Inflammatory macrophage treated with lipopolysaccharide for 1 hour (primary cell): ENCODE measurements around the gene PNPLA7.
"Not testable (repeated sequence)": the region's sequence is repeated elsewhere in the genome, so short reads cannot be mapped to it uniquely, and the experiment has no call there.

Experiments
- DNase-seq, 2 donors: peaks; one replicate each; pipeline ENCODE4 v3.0.0-alpha.2; 2020 to 2022

PNPLA7 gene

DNA sequence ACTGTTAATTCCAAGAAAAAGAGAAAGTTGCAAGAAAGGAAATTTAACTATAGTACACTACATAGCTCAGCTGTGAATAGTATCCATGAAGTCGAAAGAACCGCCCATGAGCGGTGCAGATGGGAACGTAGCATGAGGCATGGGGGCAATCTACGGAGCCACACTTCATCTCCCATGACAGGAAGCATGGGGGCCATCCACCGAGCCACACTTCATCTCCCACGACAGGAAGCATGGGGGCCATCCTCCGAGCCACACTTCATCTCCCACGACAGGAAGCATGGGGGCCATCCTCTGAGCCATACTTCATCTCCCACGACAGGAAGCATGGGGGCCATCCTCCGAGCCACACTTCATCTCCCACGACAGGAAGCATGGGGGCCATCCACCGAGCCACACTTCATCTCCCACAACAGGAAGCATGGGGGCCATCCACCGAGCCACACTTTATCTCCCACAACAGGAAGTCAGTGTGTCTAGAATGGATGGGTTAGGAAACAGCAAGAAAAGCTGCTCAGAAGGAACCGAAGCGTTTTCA, 13.5 kb downstream of the PNPLA7 start:
- DNase-seq, result peak in 1 of 2 donors; percentile 7

- no peak for DNase-seq
Observed at GRCh38 chr9:137535120-137535428, 15.1 kb downstream of the PNPLA7 start.

DNA sequence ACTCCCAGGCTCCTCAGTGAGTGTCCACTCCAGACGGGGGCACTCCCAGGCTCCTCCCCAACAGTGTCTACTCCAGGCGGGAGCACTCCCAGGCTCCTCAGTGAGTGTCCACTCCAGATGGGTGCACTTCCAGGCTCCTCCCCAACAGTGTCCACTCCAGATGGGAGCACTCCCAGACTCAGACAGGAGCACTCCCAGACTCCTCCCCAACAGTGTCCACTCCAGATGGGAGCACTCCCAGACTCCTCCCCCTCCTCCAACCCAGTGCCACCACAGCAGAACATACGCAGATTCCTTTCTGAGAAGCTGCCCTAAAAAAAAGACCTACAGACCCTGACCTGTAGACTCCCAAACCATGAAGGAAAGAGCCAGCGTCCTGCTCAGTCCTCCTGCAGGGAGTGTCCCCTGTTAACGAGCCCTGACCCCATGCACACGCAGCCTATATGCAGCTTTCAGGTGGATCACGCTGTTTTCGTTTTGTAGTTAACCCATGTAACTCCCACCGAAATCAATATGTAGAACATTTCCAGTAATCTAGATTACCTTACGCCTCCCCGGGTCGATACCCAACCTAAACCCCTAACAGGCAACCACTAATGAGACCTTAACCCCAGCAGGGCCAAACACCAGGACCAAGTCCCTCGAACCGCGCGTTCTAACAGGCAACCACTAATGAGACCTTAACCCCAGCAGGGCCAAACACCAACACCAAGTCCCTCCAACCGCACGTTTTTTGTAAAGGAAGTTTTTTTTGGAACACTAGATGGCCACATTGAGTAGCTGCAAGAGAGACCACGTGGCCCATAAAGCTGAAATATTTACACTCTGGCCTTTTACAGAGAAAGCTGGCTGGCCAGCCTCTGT, 15.7 kb downstream of the PNPLA7 start:
- DNase-seq, result peak; percentile 46 to 70

- DNase-seq, result not testable (repeated sequence)
Observed at GRCh38 chr9:137532891-137533468, 17.2 kb downstream of the PNPLA7 start.

GRCh38 chr9:137531099-137531765, 19.0 kb downstream of the PNPLA7 start:
- DNase-seq, result no peak

DNA sequence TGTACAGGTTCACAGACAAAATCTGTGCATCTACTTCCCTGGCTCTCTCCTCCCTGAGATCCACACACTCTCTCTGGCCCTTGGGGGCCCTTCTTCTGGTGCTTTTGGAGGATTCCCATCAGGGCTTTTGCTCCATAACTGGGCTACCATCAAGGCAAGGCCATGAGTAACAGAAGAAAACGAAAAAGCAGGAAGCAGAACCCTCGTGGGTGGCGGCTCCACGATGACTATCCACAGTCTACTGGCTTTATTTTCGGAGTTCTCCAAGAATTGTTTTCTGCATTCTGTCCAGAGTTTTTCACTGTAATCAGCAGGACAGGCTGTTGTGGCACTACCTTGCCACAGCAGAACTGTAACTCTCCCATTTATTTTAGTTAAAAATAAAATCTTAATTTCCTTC, 19.9 kb downstream of the PNPLA7 start:
- peak; percentile 29 to 33 for DNase-seq

DNA sequence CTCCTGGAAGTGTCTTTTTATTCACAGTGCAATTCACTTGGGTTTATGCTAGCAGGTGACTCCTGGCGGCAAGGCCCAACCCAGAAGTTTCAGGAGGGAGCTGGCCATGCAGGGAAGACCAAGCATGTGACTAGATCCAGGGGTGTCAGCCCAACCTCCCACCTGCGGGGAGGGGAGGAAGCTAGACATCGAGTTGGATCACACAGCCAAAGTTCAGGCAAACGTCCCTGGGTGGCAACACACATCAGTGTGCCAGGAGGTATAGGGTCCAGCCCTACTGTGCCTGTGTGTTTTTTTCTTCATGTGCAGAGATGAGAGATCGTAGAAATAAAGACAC, 25.3 kb downstream of the PNPLA7 start:
- DNase-seq, result no peak

DNA sequence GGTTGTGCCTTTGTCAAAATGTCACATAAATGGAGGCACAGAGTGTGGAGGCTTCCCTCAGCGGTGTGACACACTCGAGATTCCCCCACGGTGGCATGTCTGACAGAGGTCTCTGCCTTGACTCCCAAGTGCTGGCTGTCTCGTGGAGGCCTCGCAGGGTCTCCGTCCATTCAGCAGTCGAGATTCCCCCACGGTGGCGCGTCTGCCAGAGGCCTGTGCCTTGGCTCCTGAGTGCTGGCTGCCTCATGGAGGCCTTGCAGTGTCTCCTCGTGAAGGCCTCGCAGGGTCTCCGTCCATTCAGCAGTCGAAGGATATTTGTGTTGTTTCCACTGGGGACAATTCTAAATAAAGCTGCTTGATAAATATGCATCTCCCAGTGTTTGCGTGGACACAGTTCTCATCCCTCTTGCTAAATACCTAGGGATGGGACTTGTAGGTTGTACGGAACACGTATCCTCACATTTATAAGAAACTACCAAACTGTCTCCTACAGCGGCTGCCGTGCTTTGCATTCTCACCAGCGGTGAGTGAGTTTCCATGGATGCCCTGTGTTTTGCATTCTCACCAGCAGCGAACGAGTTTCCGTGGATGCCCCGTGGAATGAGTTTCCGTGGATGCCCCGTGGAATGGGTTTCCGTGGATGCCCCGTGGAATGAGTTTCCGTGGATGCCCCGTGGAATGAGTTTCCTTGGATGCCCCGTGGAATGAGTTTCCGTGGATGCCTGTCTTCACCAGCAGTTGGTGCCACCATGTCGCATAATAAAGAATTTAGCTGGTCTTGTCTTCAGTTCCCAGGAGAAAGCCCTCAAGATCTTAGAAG, 25.8 kb downstream of the PNPLA7 start:
- no peak for DNase-seq

GRCh38 chr9:137522746-137523455, 27.3 kb downstream of the PNPLA7 start:
- DNase-seq, result no peak

- no peak for DNase-seq
Observed at GRCh38 chr9:137521405-137521985, 28.7 kb downstream of the PNPLA7 start.

DNA sequence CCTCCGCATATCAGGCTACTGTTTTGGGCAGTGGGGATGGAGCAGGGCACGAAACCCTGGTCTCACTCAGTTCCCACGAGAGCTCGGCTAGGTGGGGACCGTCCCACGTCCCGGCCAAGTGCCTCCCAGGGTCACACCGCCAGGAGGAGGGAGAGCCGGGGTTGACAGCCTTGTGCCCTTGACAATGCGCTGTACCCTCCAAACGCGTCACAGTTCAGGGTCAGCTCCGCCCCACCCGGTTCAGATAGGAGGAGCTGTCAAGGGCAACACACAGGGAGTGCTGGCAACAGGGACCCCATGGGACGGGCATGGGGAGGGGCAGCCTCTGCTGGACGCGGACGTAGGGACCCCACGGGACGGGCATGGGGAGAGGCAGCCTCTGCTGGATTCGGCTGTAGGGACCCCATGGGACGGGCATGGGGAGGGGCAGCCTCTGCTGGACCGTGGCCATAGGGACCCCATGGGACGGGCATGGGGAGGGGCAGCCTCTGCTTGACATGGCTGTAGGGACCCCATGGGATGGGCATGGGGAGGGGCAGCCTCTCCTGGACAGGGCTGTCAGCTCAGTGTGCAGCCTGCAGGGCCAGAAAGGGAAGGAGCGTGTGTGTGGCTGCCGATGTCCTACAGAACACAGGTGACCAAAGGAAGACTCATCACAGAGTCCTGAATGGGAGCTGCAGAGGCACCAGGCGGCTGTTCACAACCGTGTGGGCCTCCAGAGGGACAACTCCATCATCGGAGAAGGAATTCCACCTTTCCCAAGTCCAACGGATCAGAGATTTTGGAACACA, 29.4 kb downstream of the PNPLA7 start:
- DNase-seq, result no peak

DNA sequence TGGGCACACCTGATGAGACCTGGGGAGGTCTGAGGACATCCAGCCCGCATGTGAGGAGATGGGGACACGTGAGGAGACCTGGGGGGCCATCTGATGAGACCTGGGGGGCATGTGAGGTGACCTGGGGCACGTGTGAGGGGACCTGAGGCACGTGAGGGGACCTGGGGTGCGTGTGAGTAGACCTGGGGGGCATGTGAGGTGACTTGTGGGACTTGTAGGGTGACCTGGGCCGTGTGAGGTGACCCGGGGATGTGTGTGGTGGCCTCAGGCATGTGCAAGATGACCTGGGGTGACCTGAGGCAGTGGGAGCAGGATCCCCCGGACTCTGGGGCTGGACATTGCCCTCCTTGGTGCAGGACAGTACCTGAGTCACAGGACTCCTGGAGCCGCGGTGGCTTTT, 30.6 kb downstream of the PNPLA7 start:
- DNase-seq, result no peak

- not testable (repeated sequence) for DNase-seq
Observed at GRCh38 chr9:137518661-137519459, 31.3 kb downstream of the PNPLA7 start.

- DNase-seq, result no peak
Observed at GRCh38 chr9:137516144-137516917, 33.9 kb downstream of the PNPLA7 start.

DNA sequence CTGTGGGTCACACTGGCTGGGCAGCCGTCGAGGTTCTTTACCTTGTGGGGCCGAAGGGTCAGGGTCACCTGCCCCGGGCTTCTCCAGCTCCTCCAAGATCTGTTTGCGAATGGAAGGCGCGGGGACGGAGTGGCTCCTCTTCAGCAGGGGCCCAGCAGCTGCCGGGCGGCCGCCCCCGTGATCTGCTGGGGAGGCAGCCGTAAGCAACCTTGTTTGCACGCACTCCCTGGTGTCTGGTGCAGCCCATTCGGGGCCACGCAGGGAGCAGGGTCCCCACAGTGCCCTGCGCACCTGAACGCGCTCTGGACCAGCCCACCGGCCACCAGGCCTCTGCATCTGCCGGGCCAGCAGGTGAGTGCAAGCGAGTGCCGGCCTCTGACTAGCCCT, 34.9 kb downstream of the PNPLA7 start:
- no peak for DNase-seq

DNA sequence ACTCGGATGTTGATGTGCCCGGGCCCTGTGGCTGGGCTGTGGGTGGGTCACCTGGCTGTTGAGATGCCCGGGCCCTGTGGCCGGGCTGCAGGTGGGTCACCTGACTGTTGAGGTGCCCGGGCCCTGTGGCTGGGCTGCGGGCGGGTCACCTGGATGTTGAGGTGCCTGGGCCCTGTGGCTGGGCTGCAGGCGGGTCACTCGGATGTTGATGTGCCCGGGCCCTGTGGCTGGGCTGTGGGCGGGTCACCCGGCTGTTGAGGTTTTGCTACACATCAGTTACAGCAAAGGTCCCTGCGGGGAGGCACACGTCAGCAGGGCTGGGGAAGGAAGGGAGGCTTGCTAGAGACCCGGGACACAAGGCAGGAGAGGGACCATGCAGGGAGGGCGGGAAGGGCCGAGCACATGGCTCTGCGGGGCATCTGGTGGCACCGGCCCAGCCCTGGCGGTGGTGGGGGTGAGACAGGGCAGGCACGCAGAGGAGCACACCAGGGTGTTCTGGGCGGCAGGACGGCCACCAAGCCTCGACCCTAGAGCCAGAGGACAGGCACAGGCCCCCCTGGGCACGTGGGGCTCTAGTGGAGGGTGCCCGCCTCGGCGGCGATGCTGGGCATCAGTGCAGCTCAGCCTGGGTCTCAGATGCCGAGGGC, 35.4 kb downstream of the PNPLA7 start:
- DNase-seq, result no peak

DNA sequence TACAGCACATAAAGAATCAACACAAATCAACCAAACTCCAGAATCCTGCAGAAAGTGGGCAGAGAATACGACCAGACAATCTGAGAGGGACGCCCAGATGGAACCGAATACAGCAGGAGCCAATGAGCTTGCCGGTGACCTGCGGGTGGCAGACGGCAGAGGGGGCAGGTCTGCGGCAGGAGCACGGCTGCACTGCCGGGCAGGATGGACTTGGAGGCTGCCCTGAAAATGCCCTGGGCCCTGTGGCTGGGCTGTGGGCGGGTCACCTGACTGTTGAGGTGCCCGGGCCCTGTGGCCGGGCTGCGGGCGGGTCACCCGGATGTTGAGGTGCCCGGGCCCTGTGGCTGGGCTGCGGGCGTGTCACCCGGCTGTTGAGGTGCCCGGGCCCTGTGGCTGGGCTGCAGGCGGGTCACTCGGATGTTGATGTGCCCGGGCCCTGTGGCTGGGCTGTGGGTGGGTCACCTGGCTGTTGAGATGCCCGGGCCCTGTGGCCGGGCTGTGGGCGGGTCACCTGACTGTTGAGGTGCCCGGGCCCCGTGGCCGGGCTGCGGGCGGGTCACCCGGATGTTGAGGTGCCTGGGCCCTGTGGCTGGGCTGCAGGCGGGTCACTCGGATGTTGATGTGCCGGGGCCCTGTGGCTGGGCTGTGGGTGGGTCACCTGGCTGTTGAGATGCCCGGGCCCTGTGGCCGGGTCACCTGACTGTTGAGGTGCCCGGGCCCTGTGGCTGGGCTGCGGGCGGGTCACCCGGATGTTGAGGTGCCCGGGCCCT, 36.2 kb downstream of the PNPLA7 start:
- not testable (repeated sequence) for DNase-seq

DNA sequence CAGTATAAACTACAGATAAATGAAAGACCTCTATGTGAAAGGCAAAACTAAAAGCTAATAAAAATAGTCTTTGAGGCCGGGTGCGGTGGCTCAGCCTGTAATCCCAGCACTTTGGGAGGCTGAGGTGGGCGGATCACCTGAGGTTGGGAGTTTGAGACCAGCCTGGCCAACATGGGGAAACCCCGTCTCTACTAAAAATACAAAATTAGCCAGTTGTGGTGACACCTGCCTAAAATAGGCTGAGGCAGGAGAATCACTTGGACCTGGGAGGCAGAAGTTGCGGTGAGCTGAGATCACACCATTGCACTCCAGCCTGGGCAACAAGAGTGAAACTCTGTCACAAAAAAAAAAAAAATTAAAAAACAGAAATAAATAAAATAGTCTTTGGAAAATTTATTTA, 37.1 kb downstream of the PNPLA7 start:
- DNase-seq, result not testable (repeated sequence)
